CD4-positive, alpha-beta memory T cell (primary cell): Measurements from ENCODE around the gene TFB2M. TPM values are rescaled to one million over a fixed set of nuclear protein-coding genes. Genes with fewer than 3 reads are reported as not detected.
"Not testable (repeated sequence)": the region's sequence is repeated elsewhere in the genome, so short reads cannot be mapped to it uniquely, and the experiment has no call there.

Source experiments
- CTCF ChIA-PET: fragments of 350-600 bp; sonication (Branson Sonifier 250); formaldehyde crosslinking; loops from one replicate; lab custom pipeline; 2021; ENCODE audit warnings: inconsistent platforms; ENCODE audit not compliant: partially characterized antibody; lab: Charles Lee
- POLR2A ChIA-PET: fragments of 350-600 bp; sonication (Branson Sonifier 250); formaldehyde crosslinking; loops from one replicate; lab custom pipeline; 2021; ENCODE audit not compliant: partially characterized antibody; lab: Charles Lee
- DNase-seq, 5 donors: peaks; one replicate each; pipeline versions ENCODE4 v3.0.0 to v3.0.0-alpha.2; 2020 to 2022; ENCODE audit warnings: mixed read lengths in 1 of 5
- H3K27ac ChIP-seq: one replicate; pipeline ENCODE4 v1.7.0; 2013; ENCODE audit warnings: low read depth, low read length
- H3K27me3 ChIP-seq: 2 replicates; pipeline ENCODE4 v1.7.0; 2013; ENCODE audit warnings: mild to moderate bottlenecking, low read length, moderate library complexity; ENCODE audit not compliant: insufficient read depth
- H3K36me3 ChIP-seq: 2 replicates; pipeline ENCODE4 v1.7.0; 2013; ENCODE audit warnings: mild to moderate bottlenecking, low read length, moderate library complexity; ENCODE audit not compliant: insufficient read depth
- H3K4me1 ChIP-seq: 2 replicates; pipeline ENCODE4 v1.7.0; 2013; ENCODE audit warnings: mild to moderate bottlenecking, low read length, moderate library complexity; ENCODE audit not compliant: insufficient read depth
- H3K4me3 ChIP-seq, 2 donors: one replicate each; pipeline ENCODE4 v1.7.0; 2013; ENCODE audit warnings: low read length in 2 of 2, mild to moderate bottlenecking in 1 of 2
- H3K9me3 ChIP-seq, 2 donors: one replicate each; pipeline ENCODE4 v1.7.0; 2013; ENCODE audit warnings: low read length in 2 of 2, control low read depth in 1 of 2; ENCODE audit not compliant: control insufficient read depth in 1 of 2
- H3K27ac Mint-ChIP-seq, 7 donors: one replicate each; pipeline ENCODE4 v1.8.0; 2020 to 2021; ENCODE audit warnings: mixed read lengths in 7 of 7, mild to moderate bottlenecking in 6 of 7, inconsistent platforms in 3 of 7, moderate library complexity in 3 of 7
- H3K27me3 Mint-ChIP-seq, 2 donors: one replicate each; pipeline ENCODE4 v1.8.0; 2020 to 2021; ENCODE audit warnings: mixed read lengths in 2 of 2
- H3K36me3 Mint-ChIP-seq, 2 donors: one replicate each; pipeline ENCODE4 v1.8.0; 2020 to 2021; ENCODE audit warnings: mixed read lengths in 2 of 2, inconsistent platforms in 1 of 2, mild to moderate bottlenecking in 1 of 2
- H3K4me1 Mint-ChIP-seq, 4 donors: one replicate each; pipeline ENCODE4 v1.8.0; 2020 to 2021; ENCODE audit warnings: mixed read lengths in 4 of 4, mild to moderate bottlenecking in 1 of 4
- H3K4me3 Mint-ChIP-seq, 8 donors: one replicate each; pipeline ENCODE4 v1.8.0; 2020 to 2021; ENCODE audit warnings: mixed read lengths in 8 of 8, mild to moderate bottlenecking in 7 of 8, moderate library complexity in 6 of 8, inconsistent platforms in 3 of 8
- H3K9me3 Mint-ChIP-seq, 8 donors: one replicate each; pipeline ENCODE4 v1.8.0; 2020 to 2021; ENCODE audit warnings: mixed read lengths in 8 of 8, mild to moderate bottlenecking in 5 of 8, inconsistent platforms in 3 of 8, moderate library complexity in 1 of 8
- intact Hi-C: fragments of 100-400 bp; cut with micrococcal nuclease; formaldehyde crosslinking; loops from one replicate; pipeline ENCODE4 v1.15.1; 2023
- polyA plus RNA-seq, 2 donors: library from polyadenylated mRNA; unstranded; fragments of 300-500 nt; fragmentation: Illumina TruSeq; gene quantifications; one replicate each; pipeline ENCODE4 v1.2.3, GENCODE V29; 2021
- total RNA-seq, 2 experiments: library from RNA; stranded (reverse); gene quantifications; one replicate each; pipeline ENCODE4 v1.2.3, GENCODE V29; 2021

Gene TFB2M
- total and polyA plus RNA-seq, 4 experiments from 2014 or later: 8.8 to 29.0 (median 13.0) TPM

GRCh38 chr1:246560833-246561232 is 5.2 kb downstream of the TFB2M start:
- H3K27ac Mint-ChIP-seq, H3K9me3 Mint-ChIP-seq, H3K9me3 ChIP-seq, H3K27me3 ChIP-seq, H3K4me3 Mint-ChIP-seq, DNase-seq, POLR2A ChIA-PET, H3K27ac ChIP-seq, H3K27me3 Mint-ChIP-seq, CTCF ChIA-PET, H3K4me3 ChIP-seq, intact Hi-C loops: not testable (repeated sequence)
- H3K36me3 ChIP-seq: peaks cover 20% of the 10 kb centered on the region
- Mint-ChIP-seq H3K4me1 (peaks cover 18 to 34% (median 22%) of the 10 kb centered on the region in 4 donors), H3K36me3 (peaks cover 29 to 43% of the 10 kb centered on the region in 2 donors)
- H3K4me1 ChIP-seq: peaks cover 18% of the 10 kb centered on the region

GRCh38 chr1:246559310-246559709 is 6.8 kb downstream of the TFB2M start:
- H3K4me1 ChIP-seq: peaks cover 8% of the 10 kb centered on the region
- intact Hi-C loops: no loop called here
- Mint-ChIP-seq H3K27ac (peak overlapping the region in 4 of 7 donors; percentile 5 to 77 (median 18)), H3K36me3 (peaks cover 39 to 45% of the 10 kb centered on the region in 2 donors), H3K4me3 (no peak overlapping the region), H3K4me1 (peaks cover 7 to 21% (median 15%) of the 10 kb centered on the region in 4 donors), H3K27me3 (no peaks in the 10 kb centered on the region), H3K9me3 (no peaks in the 10 kb centered on the region)
- H3K27ac ChIP-seq: no peak overlapping the region
- H3K27me3 ChIP-seq: no peaks in the 10 kb centered on the region
- H3K36me3 ChIP-seq: peaks cover 26% of the 10 kb centered on the region
- H3K9me3 ChIP-seq: no peaks in the 10 kb centered on the region
- CTCF ChIA-PET: no interaction called here
- no peak for DNase-seq
- POLR2A ChIA-PET: no interaction called here
- no peak overlapping the region for H3K4me3 ChIP-seq

GRCh38 chr1:246558041-246558440 is 8.0 kb downstream of the TFB2M start:
- no peaks in the 10 kb centered on the region for H3K27me3 ChIP-seq
- H3K9me3 ChIP-seq: no peaks in the 10 kb centered on the region
- no peak overlapping the region for H3K4me3 ChIP-seq
- H3K4me1 ChIP-seq: no peaks in the 10 kb centered on the region
- no peaks in the 10 kb centered on the region for H3K27me3 Mint-ChIP-seq
- no peaks in the 10 kb centered on the region for H3K9me3 Mint-ChIP-seq
- ChIA-PET POLR2A (no interaction called here), CTCF (no interaction called here)
- no peak for DNase-seq
- H3K27ac ChIP-seq: no peak overlapping the region
- peaks cover 48 to 53% of the 10 kb centered on the region in 2 donors for H3K36me3 Mint-ChIP-seq
- peaks cover 26% of the 10 kb centered on the region for H3K36me3 ChIP-seq
- intact Hi-C loops: no loop called here
- no peak overlapping the region for H3K4me3 Mint-ChIP-seq
- H3K4me1 Mint-ChIP-seq: peaks cover 0 to 17% (median 9%) of the 10 kb centered on the region in 4 donors
- no peak overlapping the region for H3K27ac Mint-ChIP-seq

- POLR2A ChIA-PET: no interaction called here
- CTCF ChIA-PET: no interaction called here
- Histone ChIP-seq H3K27ac (no peak overlapping the region), H3K4me1 (no peaks in the 10 kb centered on the region), H3K27me3 (no peaks in the 10 kb centered on the region), H3K4me3 (no peak overlapping the region), H3K36me3 (peaks cover 47% of the 10 kb centered on the region), H3K9me3 (no peaks in the 10 kb centered on the region)
- no peaks in the 10 kb centered on the region for H3K27me3 Mint-ChIP-seq
- H3K9me3 Mint-ChIP-seq: no peaks in the 10 kb centered on the region
- peaks cover 57 to 66% of the 10 kb centered on the region in 2 donors for H3K36me3 Mint-ChIP-seq
- intact Hi-C loops: no loop called here
- H3K4me1 Mint-ChIP-seq: peaks cover 0 to 11% (median 7%) of the 10 kb centered on the region in 4 donors
- H3K4me3 Mint-ChIP-seq: no peak overlapping the region
- no peak overlapping the region for H3K27ac Mint-ChIP-seq
- DNase-seq: no peak
Observed at GRCh38 chr1:246554201-246554600, 11.9 kb downstream of the TFB2M start.

GRCh38 chr1:246552110-246552509 is 14.0 kb downstream of the TFB2M start:
- H3K4me3 Mint-ChIP-seq: no peak overlapping the region
- DNase-seq: no peak
- no peaks in the 10 kb centered on the region for H3K27me3 Mint-ChIP-seq
- Histone ChIP-seq H3K36me3 (peaks cover 50% of the 10 kb centered on the region), H3K27me3 (no peaks in the 10 kb centered on the region), H3K4me3 (no peak overlapping the region), H3K9me3 (no peaks in the 10 kb centered on the region), H3K4me1 (no peaks in the 10 kb centered on the region), H3K27ac (no peak overlapping the region)
- intact Hi-C loops: no loop called here
- H3K4me1 Mint-ChIP-seq: peaks cover 0 to 10% (median 4%) of the 10 kb centered on the region in 4 donors
- peaks cover 56 to 70% of the 10 kb centered on the region in 2 donors for H3K36me3 Mint-ChIP-seq
- no peak overlapping the region for H3K27ac Mint-ChIP-seq
- CTCF ChIA-PET: interaction anchor here (0.9 kb wide), 1 partner anchor 839 kb away, joined by 3 read pairs; no protein-coding TSS in a partner anchor
- H3K9me3 Mint-ChIP-seq: no peaks in the 10 kb centered on the region
- POLR2A ChIA-PET: no interaction called here

- Mint-ChIP-seq H3K9me3 (no peaks in the 10 kb centered on the region), H3K27me3 (no peaks in the 10 kb centered on the region), H3K36me3 (peaks cover 52 to 69% of the 10 kb centered on the region in 2 donors), H3K4me1 (peaks cover 0 to 5% (median 2%) of the 10 kb centered on the region in 4 donors), H3K4me3 (no peak overlapping the region), H3K27ac (peak overlapping the region in 3 of 7 donors; percentile 9 to 80 (median 64))
- Histone ChIP-seq H3K36me3 (peaks cover 44% of the 10 kb centered on the region), H3K27ac (no peak overlapping the region), H3K9me3 (no peaks in the 10 kb centered on the region), H3K4me3 (no peak overlapping the region), H3K4me1 (no peaks in the 10 kb centered on the region), H3K27me3 (no peaks in the 10 kb centered on the region)
- POLR2A ChIA-PET: no interaction called here
- intact Hi-C loops: no loop called here
- DNase-seq: no peak
- CTCF ChIA-PET: no interaction called here
Observed at GRCh38 chr1:246550402-246550801, 15.7 kb downstream of the TFB2M start.

- peaks cover 0 to 2% (median 0%) of the 10 kb centered on the region in 8 donors for H3K9me3 Mint-ChIP-seq
- no peaks in the 10 kb centered on the region for H3K4me1 ChIP-seq
- no peak for DNase-seq
- peaks cover 38% of the 10 kb centered on the region for H3K36me3 ChIP-seq
- no peaks in the 10 kb centered on the region for H3K27me3 ChIP-seq
- POLR2A ChIA-PET: no interaction called here
- peaks cover 47 to 67% of the 10 kb centered on the region in 2 donors for H3K36me3 Mint-ChIP-seq
- no peaks in the 10 kb centered on the region for H3K9me3 ChIP-seq
- no peak overlapping the region for H3K27ac ChIP-seq
- H3K27me3 Mint-ChIP-seq: no peaks in the 10 kb centered on the region
- no peak overlapping the region for H3K4me3 ChIP-seq
- CTCF ChIA-PET: no interaction called here
- intact Hi-C loops: no loop called here
- peaks cover 0 to 4% (median 2%) of the 10 kb centered on the region in 4 donors for H3K4me1 Mint-ChIP-seq
- no peak overlapping the region for H3K4me3 Mint-ChIP-seq
- H3K27ac Mint-ChIP-seq: no peak overlapping the region
Observed at GRCh38 chr1:246549665-246550064, 16.4 kb downstream of the TFB2M start.
